Activated T-helper 1 cell treated with anti-CD3 and anti-CD28 coated beads, Interleukin-2, amount 50 U/mL, for 16 hours (primary cell): ENCODE results near the gene ADGRG2.

ENCODE experiments used
- DNase-seq, 2 donors: peaks; one replicate each; pipeline ENCODE4 v3.0.0-alpha.2; 2020; ENCODE audit warnings: low read depth in 1 of 2, low spot score in 1 of 2

ADGRG2 gene

GRCh38 chrX:18962329-18962728 is 159.9 kb downstream of the ADGRG2 start:
- no peak for DNase-seq

- no peak for DNase-seq
Measured at GRCh38 chrX:18961686-18962085, 160.6 kb downstream of the ADGRG2 start.

GRCh38 chrX:18956303-18957032 is 165.8 kb downstream of the ADGRG2 start:
- DNase-seq, result no peak

GRCh38 chrX:18955676-18956075 is 166.6 kb downstream of the ADGRG2 start:
- DNase-seq, result no peak

- no peak for DNase-seq
Measured at GRCh38 chrX:18951032-18951431, 171.2 kb downstream of the ADGRG2 start.

- DNase-seq, result no peak
Measured at GRCh38 chrX:18949944-18950301, 172.3 kb downstream of the ADGRG2 start.

GRCh38 chrX:18949291-18949943 is 172.9 kb downstream of the ADGRG2 start:
- DNase-seq, result no peak

- no peak for DNase-seq
Measured at GRCh38 chrX:18946611-18947010, 175.7 kb downstream of the ADGRG2 start.

GRCh38 chrX:18946157-18946556 is 176.1 kb downstream of the ADGRG2 start:
- DNase-seq, result no peak

GRCh38 chrX:18945483-18945882 is 176.8 kb downstream of the ADGRG2 start:
- DNase-seq, result no peak

- no peak for DNase-seq
Measured at GRCh38 chrX:18944482-18944881, 177.8 kb downstream of the ADGRG2 start.

GRCh38 chrX:18941896-18942295 is 180.4 kb downstream of the ADGRG2 start:
- no peak for DNase-seq
